ENCODE measurements around the gene RIPOR1.

Gene RIPOR1

DNA sequence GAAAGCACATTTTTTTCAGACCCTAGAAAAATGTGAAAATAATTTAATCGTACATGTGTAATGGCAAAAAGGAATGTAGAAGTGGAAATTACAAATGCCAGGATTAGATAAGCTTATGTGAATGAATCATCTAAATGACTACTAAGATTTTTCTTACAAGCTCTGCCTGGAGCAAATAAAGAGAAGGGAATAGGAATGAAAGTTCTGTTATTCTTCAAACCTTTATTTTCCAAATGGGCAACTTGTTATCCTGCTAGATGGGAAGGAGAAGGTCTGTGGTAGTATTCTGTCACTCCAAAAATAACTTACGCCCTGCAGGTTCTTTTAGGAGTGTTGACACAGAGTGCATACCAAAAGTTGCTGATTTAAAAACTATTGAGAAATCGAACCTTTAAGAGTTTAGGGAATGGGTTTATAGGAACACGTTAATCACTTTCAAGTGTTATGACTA lies 43.4 kb downstream of the RIPOR1 start:
- TF ChIP-seq, protein P1, sequence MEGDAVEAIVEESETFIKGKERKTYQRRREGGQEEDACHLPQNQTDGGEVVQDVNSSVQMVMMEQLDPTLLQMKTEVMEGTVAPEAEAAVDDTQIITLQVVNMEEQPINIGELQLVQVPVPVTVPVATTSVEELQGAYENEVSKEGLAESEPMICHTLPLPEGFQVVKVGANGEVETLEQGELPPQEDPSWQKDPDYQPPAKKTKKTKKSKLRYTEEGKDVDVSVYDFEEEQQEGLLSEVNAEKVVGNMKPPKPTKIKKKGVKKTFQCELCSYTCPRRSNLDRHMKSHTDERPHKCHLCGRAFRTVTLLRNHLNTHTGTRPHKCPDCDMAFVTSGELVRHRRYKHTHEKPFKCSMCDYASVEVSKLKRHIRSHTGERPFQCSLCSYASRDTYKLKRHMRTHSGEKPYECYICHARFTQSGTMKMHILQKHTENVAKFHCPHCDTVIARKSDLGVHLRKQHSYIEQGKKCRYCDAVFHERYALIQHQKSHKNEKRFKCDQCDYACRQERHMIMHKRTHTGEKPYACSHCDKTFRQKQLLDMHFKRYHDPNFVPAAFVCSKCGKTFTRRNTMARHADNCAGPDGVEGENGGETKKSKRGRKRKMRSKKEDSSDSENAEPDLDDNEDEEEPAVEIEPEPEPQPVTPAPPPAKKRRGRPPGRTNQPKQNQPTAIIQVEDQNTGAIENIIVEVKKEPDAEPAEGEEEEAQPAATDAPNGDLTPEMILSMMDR (IDR thresholded peaks at IDR 0.05; ENCODE audit: low read depth, low read length) = no peak
- no peak overlapping the region for H3K4me3 ChIP-seq (ENCODE audit: low read depth, low read length)

DNA sequence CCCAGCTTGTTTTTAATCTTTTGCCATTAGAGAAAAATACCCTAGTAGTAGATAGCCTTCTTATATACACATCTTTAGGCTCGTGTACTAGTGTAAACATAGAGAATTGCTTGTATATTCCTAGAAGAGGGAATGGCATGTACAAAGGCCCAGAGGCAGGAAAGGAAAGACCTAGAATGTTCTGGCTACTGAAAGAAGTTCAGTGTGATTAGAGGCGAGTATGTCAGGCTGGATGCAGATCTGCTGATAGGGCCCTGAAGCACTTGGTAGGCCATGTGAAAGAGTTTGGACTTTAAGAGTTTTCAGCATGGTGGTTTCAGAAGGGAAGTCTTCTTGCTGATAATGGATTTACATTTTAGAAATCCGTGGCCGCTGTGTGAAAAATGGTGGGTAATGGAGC lies 51.1 kb downstream of the RIPOR1 start:
- TF ChIP-seq, protein P1 (IDR thresholded peaks at IDR 0.05; ENCODE audit: low read depth, low read length) = no peak
- H3K4me3 ChIP-seq (ENCODE audit: low read depth, low read length) = no peak overlapping the region

DNA sequence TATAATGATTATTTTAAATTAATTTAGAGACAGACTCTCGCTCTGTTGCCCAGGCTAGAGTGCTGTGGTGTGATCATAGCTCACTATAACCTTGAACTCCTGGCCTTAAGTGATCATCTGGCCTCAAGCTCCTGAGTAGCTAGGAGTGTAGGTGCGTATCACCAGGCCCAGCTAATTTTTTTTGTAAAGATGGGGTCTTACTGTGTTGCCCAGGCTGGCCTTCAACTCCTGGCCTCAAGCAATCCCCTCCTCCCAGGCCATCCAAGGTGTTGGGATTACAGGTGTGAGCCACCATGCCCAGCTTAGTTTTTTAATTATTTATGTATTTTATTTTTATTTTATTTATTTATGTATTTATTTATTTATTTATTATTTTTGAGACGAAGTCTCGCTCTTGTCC lies 51.6 kb downstream of the RIPOR1 start:
- TF ChIP-seq, protein P1 (IDR thresholded peaks at IDR 0.05; ENCODE audit: low read depth, low read length) = no peak
- no peak overlapping the region for H3K4me3 ChIP-seq (ENCODE audit: low read depth, low read length)

DNA sequence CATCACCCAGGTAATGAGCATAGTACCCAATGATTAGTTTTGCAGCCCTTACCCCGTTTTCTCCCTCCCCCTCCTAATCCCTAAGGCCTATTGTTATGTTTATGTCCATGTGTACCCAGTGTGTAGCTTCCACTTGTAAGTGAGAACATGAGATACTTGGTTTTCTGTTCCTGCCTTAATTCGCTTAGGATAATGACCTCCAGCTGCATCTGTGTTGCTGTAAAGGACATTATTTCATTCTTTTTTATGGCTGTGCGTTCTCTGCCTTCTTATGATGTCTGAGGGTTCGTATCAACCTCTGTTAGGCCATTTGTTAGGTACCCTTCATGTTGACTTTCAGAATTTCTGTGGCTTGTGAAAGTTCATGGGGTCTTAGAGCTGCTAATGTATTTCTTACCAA lies 64.7 kb downstream of the RIPOR1 start:
- TF ChIP-seq, protein P1 (IDR thresholded peaks at IDR 0.05; ENCODE audit: low read depth, low read length) = no peak
- no peak overlapping the region for H3K4me3 ChIP-seq (ENCODE audit: low read depth, low read length)

DNA sequence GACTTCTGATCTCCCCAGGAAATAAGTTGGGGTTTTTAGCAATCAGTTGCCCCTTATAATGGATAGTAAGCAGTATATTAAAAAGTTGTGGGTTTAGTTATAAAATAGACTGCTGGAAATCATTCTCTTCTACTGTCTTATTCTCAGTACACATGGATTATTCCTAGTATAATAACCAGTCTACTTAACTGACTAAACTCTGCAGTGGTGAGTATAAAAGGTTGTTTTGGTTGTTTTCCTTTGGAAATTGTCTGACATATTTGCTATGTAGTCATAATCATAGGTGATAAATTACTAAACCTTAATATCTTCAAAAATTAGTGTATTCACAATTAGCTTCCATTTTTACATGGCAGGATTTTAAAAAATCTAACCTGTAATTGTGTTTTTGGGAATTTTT lies 65.1 kb downstream of the RIPOR1 start:
- TF ChIP-seq, protein P1 (IDR thresholded peaks at IDR 0.05; ENCODE audit: low read depth, low read length) = no peak
- H3K4me3 ChIP-seq (ENCODE audit: low read depth, low read length) = no peak overlapping the region

DNA sequence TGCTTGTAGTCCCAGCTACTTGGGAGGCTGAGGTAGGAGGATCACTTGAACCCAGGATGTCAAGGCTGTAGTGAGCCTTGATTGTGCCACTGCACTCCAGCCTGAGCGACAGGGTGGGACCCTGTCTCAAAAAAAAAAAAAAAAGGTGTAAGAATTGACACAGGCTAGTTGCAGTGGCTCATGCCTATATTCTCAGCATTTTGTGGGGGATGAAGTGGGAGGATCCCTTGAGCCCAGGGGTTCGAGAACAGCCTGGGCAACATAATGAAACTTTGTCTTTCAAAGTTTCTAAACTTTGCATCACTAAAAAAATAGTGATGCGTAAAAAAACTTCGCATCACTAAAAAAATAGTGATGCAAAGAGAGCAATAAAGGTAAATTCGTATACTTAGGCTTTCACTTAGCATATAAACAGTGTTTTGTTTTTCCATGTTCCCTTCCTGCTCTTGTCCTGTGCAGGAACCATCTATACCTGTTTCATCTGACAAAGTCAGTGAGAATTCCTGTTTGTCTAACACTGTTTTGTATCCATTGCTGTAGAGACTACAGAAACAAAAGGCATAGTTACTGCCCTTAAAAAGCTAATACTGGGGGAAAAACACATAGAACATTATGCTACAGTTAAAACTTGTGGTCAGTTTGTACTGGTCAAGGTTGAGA lies 65.8 kb downstream of the RIPOR1 start:
- TF ChIP-seq, protein P1 (IDR thresholded peaks at IDR 0.05; ENCODE audit: low read depth, low read length) = no peak
- H3K4me3 ChIP-seq (ENCODE audit: low read depth, low read length) = no peak overlapping the region

DNA sequence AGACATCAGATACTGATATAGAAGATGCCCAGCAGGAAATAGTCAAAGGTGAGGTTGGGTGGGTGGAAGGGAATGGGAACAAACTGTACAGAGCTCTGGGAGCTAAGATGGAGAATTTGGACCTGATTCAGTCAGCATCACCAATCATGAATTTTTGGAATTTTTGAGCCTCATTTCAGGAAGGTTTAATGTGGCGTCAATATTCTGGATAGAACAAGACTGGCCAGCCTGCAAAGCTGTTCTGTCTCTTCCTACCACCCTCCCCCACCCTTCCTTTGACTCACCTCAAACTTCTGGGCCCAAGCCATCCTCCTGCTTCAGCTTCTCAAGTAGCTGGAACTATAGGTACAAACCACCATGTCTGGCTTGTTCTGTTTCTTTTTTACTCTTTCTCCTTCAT lies 66.3 kb downstream of the RIPOR1 start:
- H3K4me3 ChIP-seq (ENCODE audit: low read depth, low read length) = no peak overlapping the region
- TF ChIP-seq, protein P1 (IDR thresholded peaks at IDR 0.05; ENCODE audit: low read depth, low read length) = no peak

Measured in WI38 (cell line).